Sciatic nerve (tissue), 2 donors: Measurements from ENCODE around the gene COP1. TPM values are rescaled to one million over a fixed set of nuclear protein-coding genes. Genes with fewer than 3 reads are reported as not detected.
"Not testable (repeated sequence)": the region's sequence is repeated elsewhere in the genome, so short reads cannot be mapped to it uniquely, and the experiment has no call there.

Experiments
- ATAC-seq: fragments of 200-7000 bp; cut with Tn5 transposase; one replicate; pipeline ENCODE4 v1.9.1; 2020; ENCODE audit warnings: mild to moderate bottlenecking, moderate library complexity
- DNase-seq: peaks from one replicate; pipeline ENCODE4 v3.0.0-alpha.2; 2020; ENCODE audit warnings: low spot score
- intact Hi-C: fragments of 100-400 bp; cut with DNase I; formaldehyde crosslinking; loops from one replicate; pipeline ENCODE4 v1.14.2; 2022
- total RNA-seq: library from RNA; stranded (reverse); fragmentation: NEBNext Ultra II Directional; extraction: Animal tissue kit (Norgen Biotek cat#: 25700); gene quantifications from one replicate; pipeline ENCODE4 v1.2.1, GENCODE V29; 2021
- donor health status: DM: no; HTN: no; CAD: no.
- donor health status: DM: no; HTN: no; CAD: no.

Gene COP1
- total RNA-seq, 1 donor from 2014 or later: 43.7 TPM

DNA sequence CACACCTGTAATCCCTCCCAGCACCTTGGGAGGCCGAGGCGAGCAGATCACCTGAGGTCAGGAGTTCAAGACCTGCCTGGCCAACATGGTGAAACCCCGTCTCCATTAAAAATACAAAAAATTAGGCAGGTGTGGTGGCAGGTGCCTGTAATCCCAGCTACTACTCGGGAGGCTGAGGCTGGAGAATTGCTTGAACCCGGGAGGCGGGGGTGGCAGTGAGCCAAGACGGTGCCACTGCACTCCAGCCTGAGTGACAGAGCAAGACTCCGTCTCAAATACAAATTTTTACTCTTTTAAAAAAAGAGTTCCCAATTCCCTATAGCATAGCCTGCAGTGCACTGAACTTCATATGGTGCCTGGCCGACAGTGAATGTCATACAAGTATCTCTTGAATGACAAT, 2.4 kb downstream of the COP1 start:
- intact Hi-C loops: not testable (repeated sequence)

DNA sequence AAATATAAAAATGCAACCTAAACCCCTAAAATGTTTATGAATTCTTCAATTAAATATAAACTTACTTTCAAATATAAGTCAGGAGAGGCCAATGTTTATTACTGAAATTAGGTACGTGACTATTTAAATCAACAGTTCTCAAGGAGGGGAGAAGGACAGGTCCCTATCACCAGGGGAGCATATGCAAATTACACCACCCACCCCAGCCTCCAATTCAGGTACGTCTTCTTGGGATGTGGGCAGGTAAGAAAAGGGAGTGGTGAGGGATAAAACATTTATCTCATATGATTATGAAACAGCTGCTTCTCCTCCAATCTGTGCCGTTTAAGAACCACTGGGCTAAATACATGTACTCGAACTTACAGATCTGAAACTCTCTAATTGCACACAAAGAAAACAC, 3.4 kb downstream of the COP1 start:
- DNase-seq: no peak
- no peak for ATAC-seq
- intact Hi-C loops: no loop called here

More for the DNA sequence above, 2.4 kb downstream of the COP1 start:
- DNase-seq, ATAC-seq: not testable (repeated sequence)

DNA sequence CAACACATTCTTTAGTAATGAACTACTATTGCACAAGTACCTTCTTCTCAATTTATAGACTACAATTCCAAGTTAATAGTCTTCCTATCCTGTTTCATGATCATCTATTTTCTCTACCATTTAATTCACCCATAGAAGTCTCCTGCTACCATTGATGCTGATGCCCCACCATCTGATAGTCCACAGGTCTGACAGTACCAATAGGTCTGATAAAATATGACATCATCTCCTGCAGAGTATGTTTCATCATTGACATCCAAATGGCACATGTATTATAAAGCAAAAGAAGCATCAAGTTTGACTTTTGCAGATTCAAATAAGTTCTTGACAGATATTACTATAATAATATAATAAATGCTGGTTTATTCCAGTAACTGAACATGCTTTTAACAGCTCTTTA, 5.5 kb downstream of the COP1 start:
- ATAC-seq: no peak
- no peak for DNase-seq
- intact Hi-C loops: no loop called here

DNA sequence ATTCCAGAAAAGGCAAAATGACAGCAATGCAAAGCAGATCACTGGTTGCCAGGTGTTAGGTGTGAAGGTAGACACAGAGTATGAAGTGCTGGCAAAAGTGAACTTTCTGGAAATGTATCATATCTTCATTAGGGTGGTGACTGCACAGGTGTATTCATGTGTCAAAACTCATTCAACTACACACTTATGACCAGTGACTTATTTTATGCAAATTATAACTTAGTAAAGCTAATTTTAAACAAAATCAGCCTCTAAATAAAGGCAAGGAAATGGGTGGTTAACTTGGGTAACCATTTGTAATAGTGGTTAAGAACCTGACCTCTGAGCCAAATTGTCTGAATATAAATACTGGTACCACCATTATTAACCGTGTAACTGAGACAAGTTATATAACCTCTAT, 7.4 kb downstream of the COP1 start:
- ATAC-seq (no peak), DNase-seq (no peak)
- intact Hi-C loops: no loop called here

DNA sequence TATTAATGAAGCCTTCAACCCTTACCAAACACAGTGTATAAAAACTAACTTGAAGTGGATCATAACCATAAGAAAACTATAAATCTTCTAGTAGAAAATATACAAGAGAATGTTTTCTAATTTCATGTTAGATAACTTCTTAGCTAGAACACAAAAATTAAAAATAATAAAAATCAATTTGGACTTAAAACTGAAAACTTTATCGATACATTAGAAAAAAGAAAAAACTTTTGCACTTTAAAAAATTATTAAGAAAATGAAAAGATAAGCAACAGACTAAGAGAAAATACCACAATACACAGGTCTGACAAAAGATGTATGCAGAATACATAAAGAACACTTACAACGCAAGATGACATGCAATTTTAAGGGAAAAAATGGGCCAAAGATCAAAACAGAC, 8.7 kb downstream of the COP1 start:
- DNase-seq: no peak
- no peak for ATAC-seq
- intact Hi-C loops: no loop called here

DNA sequence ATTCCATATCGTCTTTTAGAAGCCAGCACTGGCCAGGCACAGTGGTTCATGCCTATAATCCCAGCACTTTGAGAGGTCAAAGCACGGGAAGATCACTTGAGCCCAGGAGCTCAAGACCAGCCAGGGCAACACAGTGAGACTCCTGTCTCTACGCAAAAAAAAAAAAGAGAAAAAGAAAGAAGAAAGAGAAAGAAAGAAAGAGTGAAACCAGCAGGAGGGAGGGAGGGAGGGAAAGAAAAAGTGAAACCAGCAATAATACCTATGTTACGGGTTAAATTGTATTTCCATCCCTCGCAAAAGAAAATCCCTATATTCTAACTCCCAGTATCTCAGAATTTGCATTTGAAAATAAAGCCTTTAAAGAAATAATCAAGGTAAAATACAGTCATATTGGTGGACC, 10.4 kb downstream of the COP1 start:
- ATAC-seq (no peak), DNase-seq (no peak)
- intact Hi-C loops: no loop called here

DNA sequence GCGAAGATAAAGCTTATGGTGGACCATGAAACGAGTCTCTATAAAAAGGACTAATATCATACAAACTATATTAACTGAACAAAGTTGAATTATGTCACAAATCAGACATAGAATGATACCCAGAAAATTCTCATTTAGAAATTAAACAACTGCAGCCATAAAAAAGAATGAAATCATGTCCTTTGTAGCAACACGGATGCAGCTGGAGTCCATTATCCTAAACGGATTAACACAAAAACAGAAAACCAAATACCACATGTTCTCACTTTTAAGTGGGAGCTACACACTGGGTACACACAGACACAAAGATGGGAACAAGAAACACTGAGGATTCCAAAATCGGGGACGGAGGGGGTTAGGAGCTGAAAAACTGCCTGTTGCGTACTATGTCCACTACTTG, 11.5 kb downstream of the COP1 start:
- DNase-seq (no peak), ATAC-seq (no peak)
- intact Hi-C loops: no loop called here

DNA sequence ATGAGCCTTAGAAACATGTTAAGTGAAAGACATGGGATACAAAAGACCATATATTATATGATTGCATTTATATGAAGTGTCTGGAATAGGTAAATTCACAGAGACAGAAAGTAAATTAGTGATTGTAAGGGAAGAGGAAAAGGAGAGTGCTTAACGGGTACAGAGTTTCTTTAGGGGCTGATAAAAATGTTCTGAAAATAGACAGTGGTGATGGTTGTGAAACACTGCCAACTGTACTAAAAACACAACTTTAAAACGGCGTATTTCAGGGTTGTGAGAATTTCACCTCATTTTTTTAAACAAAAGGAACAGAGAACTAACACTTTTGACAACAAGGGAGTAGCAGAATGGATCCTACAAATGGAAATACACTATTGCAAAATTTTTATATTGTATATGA, 13.4 kb downstream of the COP1 start:
- no peak for DNase-seq
- intact Hi-C loops: no loop called here
- no peak for ATAC-seq

DNA sequence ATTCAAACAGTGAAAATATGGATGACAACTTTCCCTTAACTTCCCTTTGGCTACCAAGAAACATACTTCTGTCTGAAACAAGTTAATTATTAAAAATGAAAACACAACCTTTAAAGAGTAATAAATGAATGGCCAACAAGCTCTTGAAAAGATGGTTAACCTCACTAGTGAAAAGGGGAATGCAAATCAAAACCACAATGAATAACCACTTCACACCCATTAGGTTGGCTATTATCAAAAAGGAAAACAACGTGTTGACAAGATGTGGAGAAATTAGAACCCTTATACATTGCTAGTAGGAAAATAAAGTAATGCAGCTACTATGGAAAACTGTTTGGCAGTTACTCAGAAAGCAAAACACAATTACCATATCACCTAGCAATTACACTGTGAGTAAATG, 14.1 kb downstream of the COP1 start:
- DNase-seq (no peak), ATAC-seq (no peak)
- intact Hi-C loops: no loop called here

DNA sequence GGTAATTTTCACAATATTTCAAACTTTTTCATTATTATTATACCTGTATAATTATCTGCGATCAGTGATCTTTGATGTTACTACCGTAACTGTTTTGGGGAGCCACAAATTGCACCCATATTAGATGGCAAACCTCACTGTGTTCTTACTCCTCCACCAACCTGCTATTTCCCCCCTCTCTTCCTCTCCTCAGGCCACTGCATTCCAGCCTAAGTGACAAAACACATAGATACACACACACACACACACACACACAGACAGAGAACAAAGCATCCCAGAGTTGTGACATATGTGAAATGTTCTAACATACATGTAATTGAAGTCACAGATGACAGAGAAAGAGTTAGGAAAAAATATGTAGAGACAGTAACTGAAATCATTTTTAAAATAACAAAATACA, 18.5 kb downstream of the COP1 start:
- intact Hi-C loops: no loop called here
- no peak for DNase-seq
- no peak for ATAC-seq

DNA sequence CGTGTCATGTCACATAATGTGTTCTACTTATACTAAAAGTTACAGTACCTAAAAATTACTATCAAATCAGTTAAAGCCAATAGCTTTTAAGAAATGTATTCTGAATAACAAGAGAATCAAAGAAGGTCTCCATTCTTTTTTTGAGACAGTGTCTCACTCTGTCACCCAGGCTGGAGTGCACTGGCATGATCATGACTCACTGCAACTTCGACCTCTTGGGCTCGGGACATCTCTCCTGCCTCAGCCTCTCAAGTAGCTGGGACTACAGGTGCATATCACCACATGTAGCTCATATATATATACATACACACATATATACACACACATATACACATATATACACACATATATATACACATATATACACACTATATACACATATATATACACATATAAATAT, 20.1 kb downstream of the COP1 start:
- intact Hi-C loops: no loop called here
- DNase-seq (no peak), ATAC-seq (no peak)

DNA sequence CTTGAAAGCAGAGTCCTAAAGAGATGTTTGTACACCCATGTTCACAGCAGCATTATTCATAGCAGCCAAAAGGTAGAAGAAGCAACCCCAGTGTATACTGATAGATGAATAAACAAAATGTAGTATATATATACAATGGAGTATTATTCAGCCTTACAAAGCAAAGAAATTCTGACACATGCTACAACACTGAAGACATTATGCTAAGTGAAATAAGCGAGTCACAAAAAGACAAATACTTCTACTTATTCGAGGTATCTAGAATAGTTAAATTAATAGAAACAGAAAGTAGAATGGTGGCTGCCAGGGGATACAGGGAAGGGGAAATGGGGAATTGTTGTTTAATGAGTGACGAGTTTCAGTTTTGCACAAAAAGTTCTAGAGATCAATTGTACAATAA, 23.5 kb downstream of the COP1 start:
- intact Hi-C loops: no loop called here
- ATAC-seq (no peak), DNase-seq (no peak)

DNA sequence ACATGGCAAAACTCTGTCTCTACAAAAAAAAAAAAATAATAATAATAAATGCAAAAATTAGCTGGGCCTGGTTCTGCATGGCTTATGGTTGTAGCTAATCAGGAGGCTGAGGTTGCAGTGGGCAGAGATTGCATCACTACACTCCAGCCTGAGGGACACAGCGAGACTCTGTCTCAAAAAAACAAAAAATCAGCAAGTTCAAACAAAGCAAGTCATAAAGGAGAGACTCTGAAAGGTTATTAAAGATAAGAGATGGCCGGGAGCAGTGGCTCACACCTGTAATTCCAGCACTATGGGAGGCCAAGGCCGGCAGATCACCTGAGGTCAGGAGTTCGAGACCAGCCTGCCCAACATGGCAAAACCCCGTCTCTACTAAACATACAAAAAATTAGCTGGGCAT, 28.8 kb downstream of the COP1 start:
- DNase-seq (no peak), ATAC-seq (no peak)
- intact Hi-C loops: no loop called here

DNA sequence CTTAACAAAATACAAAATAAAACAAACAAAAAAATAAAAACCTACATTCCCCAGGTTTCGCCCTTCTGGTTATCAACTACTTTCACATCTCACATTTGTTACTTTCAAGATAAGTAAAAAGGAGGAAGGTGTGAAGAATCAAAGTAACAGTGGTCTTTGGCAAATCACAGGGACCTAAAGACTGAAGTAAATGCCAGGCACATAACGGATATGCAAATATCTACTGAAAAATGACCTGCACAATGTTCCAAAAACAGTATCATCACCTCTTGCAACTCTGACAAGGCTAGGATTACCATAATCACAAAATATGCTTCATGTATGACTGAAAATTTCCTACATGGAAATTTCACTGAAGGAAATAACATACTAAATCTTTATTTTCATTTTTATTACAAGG, 29.3 kb downstream of the COP1 start:
- intact Hi-C loops: no loop called here
- no peak for ATAC-seq
- DNase-seq: no peak

DNA sequence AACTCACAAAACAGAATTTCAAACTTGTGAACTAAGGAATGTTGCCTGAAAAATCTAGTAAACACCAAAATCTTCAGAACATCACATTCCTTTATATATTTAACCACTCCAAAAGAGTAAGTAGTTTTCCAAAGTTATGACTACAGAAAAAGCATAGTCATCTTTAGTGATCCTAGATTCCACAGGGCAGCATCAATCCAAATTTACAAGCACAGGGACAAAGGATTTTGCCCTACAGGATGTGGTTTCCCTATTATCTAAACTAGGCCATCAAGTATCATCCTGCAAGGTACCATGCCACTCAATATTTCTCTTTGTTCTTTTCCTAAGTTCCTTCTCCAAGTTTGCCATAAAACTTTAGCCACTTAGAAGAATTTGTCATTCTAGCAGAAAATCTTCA, 33.0 kb downstream of the COP1 start:
- DNase-seq (no peak), ATAC-seq (no peak)
- intact Hi-C loops: no loop called here

DNA sequence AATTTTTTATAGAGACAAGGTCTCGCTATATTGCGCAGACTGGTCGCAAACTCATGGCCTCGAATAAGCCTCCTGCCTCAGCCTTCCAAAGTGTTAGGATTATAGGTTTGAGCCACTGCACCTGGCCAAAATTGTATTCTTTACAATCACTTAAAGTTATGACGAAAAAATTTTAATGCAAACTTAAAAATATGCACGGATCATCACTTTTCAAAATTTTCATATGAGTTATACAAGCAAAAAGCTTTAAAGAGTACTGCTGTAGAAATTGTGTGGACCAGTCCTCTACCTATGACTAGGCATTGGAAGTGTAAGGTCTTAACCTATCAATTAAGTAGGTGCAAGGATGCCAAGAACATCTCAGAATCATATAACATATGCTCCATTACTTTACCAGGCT, 34.9 kb downstream of the COP1 start:
- intact Hi-C loops: no loop called here
- DNase-seq: no peak
- ATAC-seq: no peak

DNA sequence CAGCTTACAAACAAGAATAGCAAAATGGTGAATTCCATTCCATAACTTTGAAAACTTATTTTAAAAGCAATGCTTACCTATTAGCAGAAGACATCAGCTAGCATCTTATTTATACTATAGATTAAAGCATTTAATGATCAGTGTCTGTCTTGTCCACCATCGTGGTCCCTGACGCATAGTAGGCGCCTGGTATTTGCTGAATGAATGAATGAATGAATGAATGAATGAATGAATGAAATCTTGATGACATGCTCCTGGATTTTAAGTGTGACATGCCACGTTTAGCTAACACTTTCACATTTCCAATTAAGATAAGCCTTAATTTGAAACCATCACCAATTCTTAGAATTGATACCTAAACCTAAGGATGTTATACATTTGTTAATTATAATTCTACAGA, 39.9 kb downstream of the COP1 start:
- intact Hi-C loops: no loop called here
- no peak for ATAC-seq
- DNase-seq: no peak

DNA sequence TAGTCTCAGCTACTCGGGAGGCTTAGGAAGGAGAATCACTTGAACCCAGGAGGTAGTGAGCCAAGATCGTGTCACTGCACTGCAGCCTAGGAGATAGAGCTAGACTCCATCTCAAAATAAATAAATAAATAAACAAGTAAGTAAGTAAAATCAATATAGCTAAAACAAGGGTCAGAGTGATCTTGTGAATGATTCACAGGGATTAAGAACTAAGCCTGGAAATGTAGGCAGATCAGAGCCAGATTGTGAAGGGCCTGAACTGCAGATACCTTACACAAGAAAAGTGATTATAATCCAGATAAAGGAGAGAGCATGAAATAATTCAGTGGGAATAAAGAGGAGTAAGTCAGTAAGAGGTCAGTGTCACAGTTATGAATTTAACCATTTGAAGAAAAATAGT, 41.5 kb downstream of the COP1 start:
- DNase-seq: no peak
- intact Hi-C loops: no loop called here
- ATAC-seq: no peak

DNA sequence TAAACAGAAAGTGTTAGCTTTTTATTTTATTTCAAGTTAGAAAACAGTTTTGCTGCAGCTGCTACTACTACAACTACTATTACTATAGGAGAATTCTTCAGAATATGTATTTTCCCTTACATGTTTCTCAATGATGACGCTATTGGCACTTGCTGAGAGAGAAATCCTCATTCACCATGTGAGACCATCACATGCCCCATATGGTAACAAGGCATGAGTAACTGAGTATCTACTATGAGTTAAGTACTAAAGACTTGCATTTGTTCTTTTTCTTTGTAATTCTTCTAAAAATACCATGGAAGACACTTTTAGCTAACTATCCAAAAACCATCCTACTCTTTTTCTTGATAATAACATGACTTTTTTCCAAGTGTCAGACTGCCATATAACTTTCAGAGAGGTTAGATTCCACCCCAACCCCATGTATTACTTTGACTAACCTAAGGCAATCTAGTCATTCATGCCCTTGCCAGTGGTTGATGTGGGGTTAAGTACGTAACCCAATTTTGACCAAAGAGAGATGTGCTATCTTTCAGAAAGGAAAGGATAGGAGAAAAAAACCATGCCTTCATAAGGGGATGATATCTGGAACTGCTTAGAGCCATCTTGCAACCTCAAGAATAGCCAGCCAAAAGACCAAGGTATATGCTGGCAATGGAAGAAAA, 42.9 kb downstream of the COP1 start:
- ATAC-seq: no peak
- intact Hi-C loops: no loop called here
- no peak for DNase-seq

DNA sequence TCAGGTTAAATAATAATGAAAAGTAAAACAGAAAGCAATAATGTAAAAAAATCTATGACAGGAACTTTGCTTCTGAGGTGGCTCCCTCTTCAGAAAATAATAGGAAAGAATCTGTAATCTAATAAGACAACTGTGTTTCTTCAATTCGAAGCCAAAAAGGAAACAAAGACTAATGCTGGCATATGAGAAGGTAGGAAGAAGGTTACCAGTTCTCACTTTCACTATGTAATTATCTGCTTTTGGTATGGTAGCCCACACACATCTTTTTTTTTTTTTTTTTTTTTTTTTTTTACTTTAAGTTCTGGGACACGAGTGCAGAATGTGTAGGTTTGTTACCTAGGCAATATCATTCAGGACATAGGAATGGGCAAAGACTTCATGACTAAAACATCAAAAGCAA, 47.1 kb downstream of the COP1 start:
- ATAC-seq (no peak), DNase-seq (no peak)
- intact Hi-C loops: no loop called here

DNA sequence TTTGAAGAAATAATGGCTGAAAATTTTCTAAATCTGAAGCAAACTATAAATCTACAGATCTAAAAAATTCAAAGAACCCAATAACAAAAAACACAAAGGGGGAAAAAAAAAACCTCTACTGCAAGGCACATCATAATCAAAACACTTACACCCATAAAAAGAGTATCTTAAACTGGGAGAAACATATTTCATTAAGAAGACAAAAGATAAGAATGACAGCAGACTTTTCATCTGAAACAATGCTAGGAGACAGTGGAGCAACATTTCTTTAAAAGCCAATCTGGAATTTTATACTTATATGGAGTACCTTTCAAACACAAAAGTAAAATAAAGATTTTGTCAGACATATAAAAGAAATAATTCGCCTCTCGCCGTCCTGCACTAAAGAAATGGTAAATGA, 49.1 kb downstream of the COP1 start:
- intact Hi-C loops: no loop called here
- no peak for ATAC-seq
- no peak for DNase-seq
